HG03439 (cell line): Measurements from ENCODE around the gene TBL1X.

Source experiments
- ATAC-seq: cut with Tn5 transposase; IDR thresholded peaks from one replicate; pipeline ENCODE4 v1.9.1; 2021; ENCODE audit warnings: mild to moderate bottlenecking, moderate library complexity; ENCODE audit not compliant: unreplicated experiment

The TBL1X gene

GRCh38 chrX:9578083-9578779 is 113.4 kb downstream of the TBL1X start:
- ATAC-seq, result no peak

GRCh38 chrX:9581771-9582385 is 117.0 kb downstream of the TBL1X start:
- no peak for ATAC-seq

GRCh38 chrX:9582956-9583355 is 118.1 kb downstream of the TBL1X start:
- no peak for ATAC-seq

GRCh38 chrX:9586992-9587392 is 122.1 kb downstream of the TBL1X start:
- no peak for ATAC-seq

GRCh38 chrX:9587642-9588041 is 122.8 kb downstream of the TBL1X start:
- ATAC-seq, result no peak

- no peak for ATAC-seq
Measured at GRCh38 chrX:9591496-9591895, 126.6 kb downstream of the TBL1X start.

- ATAC-seq, result no peak
Measured at GRCh38 chrX:9593756-9594155, 128.9 kb downstream of the TBL1X start.

- no peak for ATAC-seq
Measured at GRCh38 chrX:9595174-9595573, 130.3 kb downstream of the TBL1X start.

GRCh38 chrX:9596837-9597236 is 132.0 kb downstream of the TBL1X start:
- ATAC-seq, result no peak

- no peak for ATAC-seq
Measured at GRCh38 chrX:9597361-9598035, 132.6 kb downstream of the TBL1X start.

GRCh38 chrX:9598344-9598743 is 133.5 kb downstream of the TBL1X start:
- ATAC-seq, result no peak

GRCh38 chrX:9604111-9604907 is 139.5 kb downstream of the TBL1X start:
- ATAC-seq, result no peak

GRCh38 chrX:9604908-9605306 is 140.0 kb downstream of the TBL1X start:
- no peak for ATAC-seq

- no peak for ATAC-seq
Measured at GRCh38 chrX:9605484-9605883, 140.6 kb downstream of the TBL1X start.

GRCh38 chrX:9606971-9607370 is 142.1 kb downstream of the TBL1X start:
- no peak for ATAC-seq

GRCh38 chrX:9609499-9609898 is 144.6 kb downstream of the TBL1X start:
- ATAC-seq, result no peak

- ATAC-seq, result no peak
Measured at GRCh38 chrX:9609987-9610386, 145.1 kb downstream of the TBL1X start.

- ATAC-seq, result no peak
Measured at GRCh38 chrX:9610771-9611392, 146.0 kb downstream of the TBL1X start.

GRCh38 chrX:9611436-9612145 is 146.7 kb downstream of the TBL1X start:
- ATAC-seq, result no peak

- ATAC-seq, result no peak
Measured at GRCh38 chrX:9612146-9612505, 147.3 kb downstream of the TBL1X start.
